HEK293 (cell line): ENCODE data around the gene RITA1.

Experiments
- CTCF ChIA-PET: fragments of 350-600 bp; formaldehyde crosslinking; extraction: SDS; loops from one replicate; lab custom pipeline; 2021; ENCODE audit warnings: antibody characterized with exemption; lab: Yijun Ruan, JAX
- POLR2A ChIA-PET: fragments of 300-600 bp; formaldehyde crosslinking; extraction: SDS; loops from one replicate; lab custom pipeline; 2020; ENCODE audit warnings: antibody characterized with exemption, inconsistent platforms; lab: Yijun Ruan, JAX
- H3K27ac ChIP-seq: fragments of 200-500 bp; sonication (Bioruptor generic); 2 replicates; pipeline ENCODE4 v1.5.1; 2014; ENCODE audit warnings: low read depth, low read length, control low read depth, inconsistent platforms; ENCODE audit errors: extremely low read depth
- H3K36me3 ChIP-seq, 2 experiments: fragments of 200-500 bp in 1 of 2; sonication (Bioruptor generic) in 1 of 2; 1 replicate in 1 of 2; 2 replicates in 1 of 2; pipeline ENCODE4 v1.5.1; 2014 to 2017; ENCODE audit warnings: inconsistent platforms in 2 of 2, low read length in 2 of 2; ENCODE audit not compliant: control insufficient read depth in 2 of 2, insufficient read depth in 1 of 2
- H3K4me1 ChIP-seq: fragments of 200-500 bp; sonication (Bioruptor generic); 2 replicates; pipeline ENCODE4 v1.5.1; 2014; ENCODE audit warnings: mild to moderate bottlenecking, low read length, inconsistent platforms; ENCODE audit not compliant: control insufficient read depth, insufficient read depth
- H3K4me3 ChIP-seq: 2 replicates; pipeline ENCODE4 v1.5.1; 2011; ENCODE audit warnings: low read depth, mild to moderate bottlenecking, control low read depth, low read length, moderate library complexity
- H3K9me3 ChIP-seq: fragments of 200-500 bp; sonication (Bioruptor generic); 2 replicates; pipeline ENCODE4 v1.5.1; 2014; ENCODE audit warnings: low read depth, low read length, inconsistent platforms; ENCODE audit not compliant: control insufficient read depth, insufficient read depth
- EGR2 ChIP-seq: fragments of 450-650 bp; formaldehyde crosslinking; IDR thresholded peaks from 2 replicates; pipeline ENCODE4 v1.5.1; 2016; ENCODE audit warnings: low read depth, missing biosample characterization, missing genetic modification characterization
- GLIS1 ChIP-seq: fragments of 450-650 bp; formaldehyde crosslinking; IDR thresholded peaks from 2 replicates; pipeline ENCODE4 v1.5.1; 2016; ENCODE audit warnings: missing biosample characterization, missing genetic modification characterization
- KLF8 ChIP-seq: fragments of 450-650 bp; formaldehyde crosslinking; IDR thresholded peaks from 2 replicates; pipeline ENCODE4 v1.5.1; 2016; ENCODE audit warnings: missing biosample characterization, missing genetic modification characterization
- MYNN ChIP-seq: fragments of 450-650 bp; formaldehyde crosslinking; IDR thresholded peaks from 2 replicates; pipeline ENCODE4 v1.5.1; 2016; ENCODE audit warnings: missing biosample characterization, missing genetic modification characterization, borderline replicate concordance
- SETDB1 ChIP-seq: IDR thresholded peaks from one replicate; pipeline ENCODE4 v1.6.1; 2017; ENCODE audit warnings: mild to moderate bottlenecking, low read length, moderate library complexity, mixed read lengths; ENCODE audit not compliant: insufficient read length
- ZNF121 ChIP-seq: fragments of 450-650 bp; formaldehyde crosslinking; IDR thresholded peaks from 2 replicates; pipeline ENCODE4 v1.5.1; 2016; ENCODE audit warnings: missing biosample characterization, missing genetic modification characterization
- ZNF155 ChIP-seq: fragments of 450-650 bp; formaldehyde crosslinking; IDR thresholded peaks from 2 replicates; pipeline ENCODE4 v1.5.1; 2016; ENCODE audit warnings: missing biosample characterization, missing genetic modification characterization
- ZNF16 ChIP-seq: fragments of 450-650 bp; formaldehyde crosslinking; IDR thresholded peaks from 2 replicates; pipeline ENCODE4 v1.5.1; 2016; ENCODE audit warnings: low read depth, missing biosample characterization, missing genetic modification characterization
- ZNF169 ChIP-seq: fragments of 450-650 bp; formaldehyde crosslinking; IDR thresholded peaks from 2 replicates; pipeline ENCODE4 v1.5.1; 2016; ENCODE audit warnings: missing biosample characterization, missing genetic modification characterization
- ZNF184 ChIP-seq: fragments of 450-650 bp; IDR thresholded peaks from 2 replicates; pipeline ENCODE4 v1.5.1; 2018; ENCODE audit warnings: missing biosample characterization, mild to moderate bottlenecking, missing genetic modification characterization
- ZNF221 ChIP-seq: fragments of 450-650 bp; formaldehyde crosslinking; IDR thresholded peaks from 2 replicates; pipeline ENCODE4 v1.5.1; 2017; ENCODE audit warnings: missing biosample characterization, missing genetic modification characterization, borderline replicate concordance
- ZNF433 ChIP-seq: fragments of 450-650 bp; formaldehyde crosslinking; IDR thresholded peaks from 2 replicates; pipeline ENCODE4 v1.5.1; 2016; ENCODE audit warnings: missing biosample characterization, missing genetic modification characterization, low read depth
- ZNF514 ChIP-seq: fragments of 450-650 bp; formaldehyde crosslinking; IDR thresholded peaks from 2 replicates; pipeline ENCODE4 v1.5.1; 2016; ENCODE audit warnings: missing biosample characterization, missing genetic modification characterization
- ZNF548 ChIP-seq: fragments of 450-650 bp; formaldehyde crosslinking; IDR thresholded peaks from 2 replicates; pipeline ENCODE4 v1.5.1; 2016; ENCODE audit warnings: missing biosample characterization, missing genetic modification characterization
- ZNF558 ChIP-seq: fragments of 450-650 bp; formaldehyde crosslinking; IDR thresholded peaks from 2 replicates; pipeline ENCODE4 v1.5.1; 2016; ENCODE audit warnings: missing biosample characterization, missing genetic modification characterization
- ZNF560 ChIP-seq: fragments of 450-650 bp; formaldehyde crosslinking; IDR thresholded peaks from 2 replicates; pipeline ENCODE4 v1.5.1; 2017; ENCODE audit warnings: missing biosample characterization, missing genetic modification characterization, borderline replicate concordance
- ZNF571 ChIP-seq: fragments of 450-650 bp; formaldehyde crosslinking; IDR thresholded peaks from 2 replicates; pipeline ENCODE4 v1.5.0; 2017; ENCODE audit warnings: missing biosample characterization, missing genetic modification characterization
- ZNF610 ChIP-seq: fragments of 450-650 bp; formaldehyde crosslinking; IDR thresholded peaks from 2 replicates; pipeline ENCODE4 v1.5.1; 2016; ENCODE audit warnings: missing biosample characterization, missing genetic modification characterization, borderline replicate concordance
- ZNF654 ChIP-seq: fragments of 450-650 bp; formaldehyde crosslinking; IDR thresholded peaks from 2 replicates; pipeline ENCODE4 v1.5.1; 2016; ENCODE audit warnings: low read depth, missing biosample characterization, missing genetic modification characterization
- ZNF664 ChIP-seq: fragments of 450-650 bp; formaldehyde crosslinking; IDR thresholded peaks from 2 replicates; pipeline ENCODE4 v1.5.1; 2016; ENCODE audit warnings: missing biosample characterization, missing genetic modification characterization
- ZNF677 ChIP-seq: fragments of 450-650 bp; IDR thresholded peaks from 2 replicates; pipeline ENCODE4 v1.5.0; 2018; ENCODE audit warnings: missing biosample characterization, mild to moderate bottlenecking, missing genetic modification characterization, moderate library complexity
- ZNF707 ChIP-seq: fragments of 450-650 bp; formaldehyde crosslinking; IDR thresholded peaks from 2 replicates; pipeline ENCODE4 v1.5.1; 2016; ENCODE audit warnings: missing biosample characterization, missing genetic modification characterization
- ZNF768 ChIP-seq: fragments of 450-650 bp; formaldehyde crosslinking; IDR thresholded peaks from 2 replicates; pipeline ENCODE4 v1.5.1; 2018; ENCODE audit warnings: missing biosample characterization, mild to moderate bottlenecking, missing genetic modification characterization
- ZNF776 ChIP-seq: fragments of 450-650 bp; formaldehyde crosslinking; IDR thresholded peaks from 2 replicates; pipeline ENCODE4 v1.5.0; 2017; ENCODE audit warnings: missing biosample characterization, missing genetic modification characterization, borderline replicate concordance
- ZNF777 ChIP-seq: fragments of 450-650 bp; formaldehyde crosslinking; IDR thresholded peaks from 2 replicates; pipeline ENCODE4 v1.5.1; 2017; ENCODE audit warnings: missing biosample characterization, missing genetic modification characterization, borderline replicate concordance
- TF ChIP-seq, protein P1 (sequence below): fragments of 450-650 bp; formaldehyde crosslinking; IDR thresholded peaks from 2 replicates; pipeline ENCODE4 v1.5.1; 2016; ENCODE audit warnings: missing biosample characterization, missing genetic modification characterization
- TF ChIP-seq, protein P2 (sequence below): fragments of 450-650 bp; formaldehyde crosslinking; IDR thresholded peaks from 2 replicates; pipeline ENCODE4 v1.5.1; 2017; ENCODE audit warnings: missing biosample characterization, missing genetic modification characterization
- TF ChIP-seq, protein P3 (sequence below): fragments of 450-650 bp; formaldehyde crosslinking; IDR thresholded peaks from 2 replicates; pipeline ENCODE4 v1.5.0; 2017; ENCODE audit warnings: missing biosample characterization, missing genetic modification characterization, borderline replicate concordance
- TF ChIP-seq, protein P4 (sequence below): fragments of 450-650 bp; formaldehyde crosslinking; IDR thresholded peaks from 2 replicates; pipeline ENCODE4 v1.5.1; 2016; ENCODE audit warnings: missing biosample characterization, missing genetic modification characterization
- TF ChIP-seq, protein P5 (sequence below): fragments of 450-650 bp; formaldehyde crosslinking; IDR thresholded peaks from 2 replicates; pipeline ENCODE4 v1.5.1; 2016; ENCODE audit warnings: missing biosample characterization, missing genetic modification characterization

Gene RITA1

DNA sequence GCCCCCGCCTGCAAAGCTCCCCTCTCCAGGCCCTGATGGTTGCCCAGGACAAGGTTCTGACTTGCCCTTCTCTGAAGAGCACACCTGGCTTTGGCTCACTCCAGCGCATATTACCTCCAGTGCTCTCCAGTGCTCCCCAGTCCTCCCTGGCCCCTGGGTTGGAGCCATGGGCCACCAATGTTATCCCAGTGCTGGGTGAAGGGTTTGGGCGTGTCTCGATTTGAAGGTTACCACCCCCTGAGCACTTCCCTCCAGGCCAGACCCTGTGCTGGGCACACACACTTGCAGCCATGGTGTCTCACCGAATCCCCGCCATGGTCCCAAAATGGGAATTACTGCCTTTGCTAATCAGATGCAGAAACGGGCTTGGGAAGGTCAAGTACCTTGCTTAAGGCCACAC, 11.1 kb downstream of the RITA1 start:
- Histone ChIP-seq H3K4me3 (no peak overlapping the region), H3K9me3 (no peaks in the 10 kb centered on the region), H3K4me1 (no peaks in the 10 kb centered on the region), H3K27ac (no peak overlapping the region), H3K36me3 (peaks cover 0 to 13% of the 10 kb centered on the region in 2 experiments; a peak in 1 of 3 replicates)
- POLR2A ChIA-PET: no interaction called here
- TF ChIP-seq ZNF707 (no peak), ZNF677 (tag by site-specific recombination) (no peak), ZNF155 (tag by site-specific recombination) (no peak), ZNF610 (tag by site-specific recombination) (no peak), ZNF571 (tag by site-specific recombination) (no peak), MYNN (tag by site-specific recombination) (no peak), ZNF777 (tag by site-specific recombination) (no peak), ZNF776 (tag by site-specific recombination) (no peak), ZNF169 (tag by site-specific recombination) (no peak), ZNF221 (no peak)
- TF ChIP-seq, protein P1, sequence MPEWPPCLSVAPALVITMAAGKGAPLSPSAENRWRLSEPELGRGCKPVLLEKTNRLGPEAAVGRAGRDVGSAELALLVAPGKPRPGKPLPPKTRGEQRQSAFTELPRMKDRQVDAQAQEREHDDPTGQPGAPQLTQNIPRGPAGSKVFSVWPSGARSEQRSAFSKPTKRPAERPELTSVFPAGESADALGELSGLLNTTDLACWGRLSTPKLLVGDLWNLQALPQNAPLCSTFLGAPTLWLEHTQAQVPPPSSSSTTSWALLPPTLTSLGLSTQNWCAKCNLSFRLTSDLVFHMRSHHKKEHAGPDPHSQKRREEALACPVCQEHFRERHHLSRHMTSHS (tag by site-specific recombination): no peak
- TF ChIP-seq, protein P2, sequence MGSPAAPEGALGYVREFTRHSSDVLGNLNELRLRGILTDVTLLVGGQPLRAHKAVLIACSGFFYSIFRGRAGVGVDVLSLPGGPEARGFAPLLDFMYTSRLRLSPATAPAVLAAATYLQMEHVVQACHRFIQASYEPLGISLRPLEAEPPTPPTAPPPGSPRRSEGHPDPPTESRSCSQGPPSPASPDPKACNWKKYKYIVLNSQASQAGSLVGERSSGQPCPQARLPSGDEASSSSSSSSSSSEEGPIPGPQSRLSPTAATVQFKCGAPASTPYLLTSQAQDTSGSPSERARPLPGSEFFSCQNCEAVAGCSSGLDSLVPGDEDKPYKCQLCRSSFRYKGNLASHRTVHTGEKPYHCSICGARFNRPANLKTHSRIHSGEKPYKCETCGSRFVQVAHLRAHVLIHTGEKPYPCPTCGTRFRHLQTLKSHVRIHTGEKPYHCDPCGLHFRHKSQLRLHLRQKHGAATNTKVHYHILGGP (tag by site-specific recombination): no peak
- TF ChIP-seq, protein P3, sequence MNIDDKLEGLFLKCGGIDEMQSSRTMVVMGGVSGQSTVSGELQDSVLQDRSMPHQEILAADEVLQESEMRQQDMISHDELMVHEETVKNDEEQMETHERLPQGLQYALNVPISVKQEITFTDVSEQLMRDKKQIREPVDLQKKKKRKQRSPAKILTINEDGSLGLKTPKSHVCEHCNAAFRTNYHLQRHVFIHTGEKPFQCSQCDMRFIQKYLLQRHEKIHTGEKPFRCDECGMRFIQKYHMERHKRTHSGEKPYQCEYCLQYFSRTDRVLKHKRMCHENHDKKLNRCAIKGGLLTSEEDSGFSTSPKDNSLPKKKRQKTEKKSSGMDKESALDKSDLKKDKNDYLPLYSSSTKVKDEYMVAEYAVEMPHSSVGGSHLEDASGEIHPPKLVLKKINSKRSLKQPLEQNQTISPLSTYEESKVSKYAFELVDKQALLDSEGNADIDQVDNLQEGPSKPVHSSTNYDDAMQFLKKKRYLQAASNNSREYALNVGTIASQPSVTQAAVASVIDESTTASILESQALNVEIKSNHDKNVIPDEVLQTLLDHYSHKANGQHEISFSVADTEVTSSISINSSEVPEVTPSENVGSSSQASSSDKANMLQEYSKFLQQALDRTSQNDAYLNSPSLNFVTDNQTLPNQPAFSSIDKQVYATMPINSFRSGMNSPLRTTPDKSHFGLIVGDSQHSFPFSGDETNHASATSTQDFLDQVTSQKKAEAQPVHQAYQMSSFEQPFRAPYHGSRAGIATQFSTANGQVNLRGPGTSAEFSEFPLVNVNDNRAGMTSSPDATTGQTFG (tag by site-specific recombination): no peak
- CTCF ChIA-PET: interaction anchor here (0.6 to 2.3 kb wide), 8 partner anchors 9 to 276 kb away, joined by 3 to 8 read pairs (median 4); partner anchors contain the start of gene DDX54

DNA sequence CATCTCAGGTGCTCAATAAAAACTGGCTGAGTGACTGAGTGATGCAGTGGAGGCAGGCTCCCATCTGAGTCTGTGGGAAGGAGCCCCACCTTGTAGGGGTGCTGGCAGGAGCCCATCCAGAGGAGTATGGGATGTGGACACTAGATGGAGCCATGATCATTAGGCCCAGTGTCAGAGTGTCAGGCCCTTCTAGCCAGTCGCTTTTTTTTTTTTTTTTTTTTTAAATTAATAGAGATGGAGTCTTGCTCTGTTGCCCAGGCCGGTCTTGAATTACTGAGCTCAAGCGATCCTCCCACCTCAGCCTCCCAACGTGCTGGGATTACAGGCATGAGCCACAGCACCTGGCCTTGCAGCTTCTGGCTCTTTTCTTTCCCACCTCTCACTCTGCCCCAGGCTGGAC, 11.5 kb downstream of the RITA1 start:
- Histone ChIP-seq H3K9me3 (no peaks in the 10 kb centered on the region), H3K4me3 (no peak overlapping the region), H3K4me1 (no peaks in the 10 kb centered on the region), H3K27ac (no peak overlapping the region), H3K36me3 (peaks cover 0 to 9% of the 10 kb centered on the region in 2 experiments; a peak in 1 of 3 replicates)
- ChIA-PET CTCF (interaction anchor here (0.6 to 2.3 kb wide), 13 partner anchors 9 to 276 kb away, joined by 3 to 8 read pairs (median 3); partner anchors contain the start of gene DDX54), POLR2A (interaction anchor here (0.6 kb wide), 6 partner anchors 9 to 114 kb away, joined by 3 to 9 read pairs (median 6); no protein-coding TSS in a partner anchor)
- no peak for TF ChIP-seq SETDB1
- no peak for TF ChIP-seq ZNF558
- no peak for TF ChIP-seq EGR2 (tag by site-specific recombination)
- TF ChIP-seq ZNF548 (tag by site-specific recombination): no peak
- TF ChIP-seq ZNF16 (tag by site-specific recombination): no peak
- 0 out of 2 replicates have a peak, but pooled peaks have one; percentile 37 for TF ChIP-seq KLF8 (tag by site-specific recombination)
- no peak for TF ChIP-seq ZNF433 (tag by site-specific recombination)
- no peak for TF ChIP-seq ZNF768 (tag by site-specific recombination)
- TF ChIP-seq, protein P4, sequence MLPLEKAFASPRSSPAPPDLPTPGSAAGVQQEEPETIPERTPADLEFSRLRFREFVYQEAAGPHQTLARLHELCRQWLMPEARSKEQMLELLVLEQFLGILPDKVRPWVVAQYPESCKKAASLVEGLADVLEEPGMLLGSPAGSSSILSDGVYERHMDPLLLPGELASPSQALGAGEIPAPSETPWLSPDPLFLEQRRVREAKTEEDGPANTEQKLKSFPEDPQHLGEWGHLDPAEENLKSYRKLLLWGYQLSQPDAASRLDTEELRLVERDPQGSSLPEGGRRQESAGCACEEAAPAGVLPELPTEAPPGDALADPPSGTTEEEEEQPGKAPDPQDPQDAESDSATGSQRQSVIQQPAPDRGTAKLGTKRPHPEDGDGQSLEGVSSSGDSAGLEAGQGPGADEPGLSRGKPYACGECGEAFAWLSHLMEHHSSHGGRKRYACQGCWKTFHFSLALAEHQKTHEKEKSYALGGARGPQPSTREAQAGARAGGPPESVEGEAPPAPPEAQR (tag by site-specific recombination): no peak
- peak; percentile 63; the same call in 1 of the 2 replicates for TF ChIP-seq ZNF664
- TF ChIP-seq ZNF121 (tag by site-specific recombination): peak; percentile 62; the same call in 1 of the 2 replicates
- TF ChIP-seq GLIS1: no peak
- TF ChIP-seq, protein P5, sequence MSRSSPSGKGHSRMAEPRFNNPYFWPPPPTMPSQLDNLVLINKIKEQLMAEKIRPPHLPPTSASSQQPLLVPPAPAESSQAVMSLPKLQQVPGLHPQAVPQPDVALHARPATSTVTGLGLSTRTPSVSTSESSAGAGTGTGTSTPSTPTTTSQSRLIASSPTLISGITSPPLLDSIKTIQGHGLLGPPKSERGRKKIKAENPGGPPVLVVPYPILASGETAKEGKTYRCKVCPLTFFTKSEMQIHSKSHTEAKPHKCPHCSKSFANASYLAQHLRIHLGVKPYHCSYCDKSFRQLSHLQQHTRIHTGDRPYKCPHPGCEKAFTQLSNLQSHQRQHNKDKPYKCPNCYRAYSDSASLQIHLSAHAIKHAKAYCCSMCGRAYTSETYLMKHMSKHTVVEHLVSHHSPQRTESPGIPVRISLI (tag by site-specific recombination): peak; percentile 66
- TF ChIP-seq ZNF560 (tag by site-specific recombination): no peak
- TF ChIP-seq ZNF654: peak; percentile 83
- no peak for TF ChIP-seq ZNF514 (tag by site-specific recombination)
- TF ChIP-seq MYNN (tag by site-specific recombination): no peak
- no peak for TF ChIP-seq ZNF184 (tag by site-specific recombination)
